Islet of Langerhans (tissue), 1 donor: ENCODE measurements around the gene IGHMBP2.

Experiments used
- FAIRE-seq: peaks from one replicate; lab custom pipeline; 2011; peaks lifted over from hg19 to GRCh38; lab: Jason Lieb, UNC

The IGHMBP2 gene

GRCh38 chr11:68940651-68941323 lies 37.1 kb downstream of the IGHMBP2 start:
- FAIRE-seq, result no peak

- FAIRE-seq, result no peak
These were observed 37.8 kb downstream of the IGHMBP2 start for GRCh38 chr11:68941324-68942094.

- no peak for FAIRE-seq
These were observed 38.5 kb downstream of the IGHMBP2 start for GRCh38 chr11:68942095-68942620.

- no peak for FAIRE-seq
These were observed 39.1 kb downstream of the IGHMBP2 start for GRCh38 chr11:68942751-68943271.

DNA sequence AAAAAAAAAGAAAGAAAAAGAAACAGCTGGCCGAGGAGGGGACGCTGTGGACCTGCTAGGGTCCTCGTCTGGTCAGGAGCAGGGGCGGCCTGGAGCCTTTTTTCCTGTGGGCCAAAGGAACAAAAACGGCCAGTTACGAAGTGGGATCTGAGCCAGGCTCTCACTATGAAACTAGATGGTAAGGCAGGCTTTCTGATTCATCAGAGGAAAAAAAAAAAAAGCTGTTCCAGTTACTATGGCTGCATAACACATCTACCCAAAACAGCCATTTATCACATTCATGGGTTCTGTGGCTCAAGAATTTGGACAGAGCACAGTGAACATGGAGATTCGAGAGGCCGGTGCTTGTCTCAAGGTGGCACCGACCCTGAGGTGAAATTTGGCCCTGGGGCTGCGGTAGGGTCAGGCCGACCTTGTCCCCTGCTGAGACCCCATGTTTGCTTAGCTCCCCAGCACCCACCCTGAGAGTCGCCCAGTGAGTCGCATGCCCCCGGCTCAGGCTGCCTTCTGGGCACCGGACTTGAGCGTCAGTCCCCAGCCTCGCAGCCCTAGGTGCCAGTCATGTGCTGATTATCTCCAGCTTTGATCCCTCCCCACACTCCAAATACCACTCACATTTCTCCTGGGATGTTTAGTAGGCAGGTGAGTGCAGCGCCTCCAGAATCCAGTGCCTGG lies 42.9 kb downstream of the IGHMBP2 start:
- FAIRE-seq, result no peak

- FAIRE-seq, result no peak
These were observed 43.5 kb downstream of the IGHMBP2 start for GRCh38 chr11:68947151-68947550.

DNA sequence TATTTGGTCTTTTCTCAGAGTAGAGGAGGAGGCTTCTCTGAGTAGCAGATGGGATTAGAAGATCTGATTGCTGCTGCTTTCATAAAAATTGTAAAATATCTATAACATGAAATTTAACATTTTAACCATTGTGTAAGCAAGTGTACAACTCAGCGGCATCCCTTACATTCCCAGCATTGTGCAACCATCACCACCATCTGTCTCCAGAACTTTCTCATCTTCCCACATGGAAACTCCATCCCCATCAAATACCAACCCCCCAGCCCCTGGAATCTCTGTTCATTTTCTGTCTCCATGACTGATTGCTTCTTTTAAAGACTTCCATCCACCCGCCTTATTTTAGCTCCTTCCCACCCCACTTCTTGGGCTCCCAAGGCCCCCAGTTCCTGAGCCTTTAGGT lies 44.8 kb downstream of the IGHMBP2 start:
- no peak for FAIRE-seq

- FAIRE-seq, result no peak
These were observed 45.2 kb downstream of the IGHMBP2 start for GRCh38 chr11:68948935-68949334.

DNA sequence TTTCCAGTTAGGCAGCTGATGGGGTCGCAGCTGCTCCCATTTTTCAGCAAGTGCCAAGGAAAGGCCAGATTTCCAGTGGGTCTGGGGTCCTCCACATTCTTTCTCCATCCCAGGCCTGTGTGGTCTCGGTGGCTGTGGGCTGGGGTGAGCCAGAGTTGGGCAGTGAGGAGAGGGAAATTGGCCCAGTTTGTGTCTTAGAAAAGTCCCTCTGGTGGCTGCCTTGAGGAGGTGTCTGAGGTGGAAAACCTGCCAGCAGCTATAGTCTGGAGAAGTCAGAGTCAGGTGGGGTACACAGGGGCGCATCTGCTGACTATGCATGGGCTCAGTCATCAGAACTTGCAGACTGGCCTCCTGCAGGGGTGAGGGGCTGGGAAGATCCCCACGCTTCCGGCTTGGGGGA lies 46.6 kb downstream of the IGHMBP2 start:
- no peak for FAIRE-seq

- no peak for FAIRE-seq
These were observed 47.1 kb downstream of the IGHMBP2 start for GRCh38 chr11:68950762-68951161.

- FAIRE-seq, result no peak
These were observed 51.3 kb downstream of the IGHMBP2 start for GRCh38 chr11:68954836-68955606.

DNA sequence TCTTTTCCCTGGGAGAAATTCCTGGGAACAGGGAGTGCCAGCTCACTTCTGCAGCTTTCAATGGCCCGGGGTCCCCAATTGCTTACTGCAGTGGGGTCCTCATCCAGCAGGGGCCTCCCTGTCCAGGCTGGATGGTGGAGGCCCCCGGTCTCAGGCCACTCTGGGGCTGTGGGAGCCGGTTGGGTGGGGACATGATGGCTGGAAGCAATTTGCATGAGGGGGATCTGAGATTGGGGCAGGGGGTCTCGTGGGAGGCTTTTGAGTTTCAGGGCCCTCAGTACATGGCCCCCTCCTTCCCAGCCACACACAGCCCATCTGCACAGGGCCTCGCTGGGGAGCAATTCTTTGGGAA lies 51.9 kb downstream of the IGHMBP2 start:
- FAIRE-seq, result no peak

DNA sequence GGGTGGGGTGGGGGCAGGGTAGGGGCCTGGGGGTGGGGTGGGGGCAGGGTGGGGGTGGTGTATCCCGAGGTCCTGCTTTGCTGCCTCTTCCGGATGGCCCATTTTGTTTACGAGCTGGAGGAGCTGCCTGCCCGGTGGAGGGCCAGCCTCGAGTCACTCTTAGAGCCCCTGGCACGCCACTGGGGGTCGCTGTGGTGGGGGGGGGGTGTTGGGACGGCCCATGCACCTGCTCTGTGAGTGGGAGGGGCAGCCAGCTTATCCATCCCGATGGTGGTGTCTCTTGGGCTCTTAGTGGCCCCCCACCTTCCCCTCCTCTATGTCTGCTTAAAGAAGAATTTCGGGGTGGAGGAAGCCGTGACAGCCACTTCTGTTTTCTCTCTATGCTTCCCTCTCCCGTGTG lies 52.5 kb downstream of the IGHMBP2 start:
- FAIRE-seq, result no peak

DNA sequence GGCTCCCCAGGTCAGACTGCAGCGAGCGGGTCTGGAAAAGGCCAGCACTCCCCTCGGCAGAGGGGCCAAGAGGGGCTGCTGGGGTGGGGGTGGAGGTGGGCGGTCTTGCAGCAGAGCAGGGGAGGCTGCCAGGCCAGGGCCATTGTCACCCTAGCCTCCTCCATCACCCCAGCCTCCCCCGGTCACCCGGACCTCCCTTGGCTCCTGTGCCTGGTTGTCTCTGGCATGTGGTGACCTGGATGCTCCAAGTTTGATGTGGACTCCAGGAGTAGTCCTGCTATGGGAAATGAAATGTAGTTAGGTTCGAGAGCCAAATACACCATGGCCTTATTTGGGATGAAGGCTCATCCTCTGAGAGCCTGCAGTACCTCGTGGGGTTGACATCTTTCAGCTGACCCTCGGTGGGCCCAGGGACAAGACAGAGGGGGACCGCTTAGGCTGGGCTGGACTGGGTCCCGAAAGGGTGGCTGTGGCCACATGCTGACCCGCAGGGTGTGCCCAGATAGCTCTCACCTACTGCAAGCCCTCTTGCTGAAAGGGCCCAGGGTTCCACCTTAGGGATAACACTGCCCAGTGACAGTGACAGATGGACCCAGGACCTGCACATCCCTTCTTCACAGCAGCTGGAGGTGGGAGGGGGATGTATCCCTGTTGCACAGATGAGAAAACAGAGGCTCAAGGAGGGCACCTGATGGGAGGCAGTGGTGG lies 53.0 kb downstream of the IGHMBP2 start:
- FAIRE-seq, result no peak

DNA sequence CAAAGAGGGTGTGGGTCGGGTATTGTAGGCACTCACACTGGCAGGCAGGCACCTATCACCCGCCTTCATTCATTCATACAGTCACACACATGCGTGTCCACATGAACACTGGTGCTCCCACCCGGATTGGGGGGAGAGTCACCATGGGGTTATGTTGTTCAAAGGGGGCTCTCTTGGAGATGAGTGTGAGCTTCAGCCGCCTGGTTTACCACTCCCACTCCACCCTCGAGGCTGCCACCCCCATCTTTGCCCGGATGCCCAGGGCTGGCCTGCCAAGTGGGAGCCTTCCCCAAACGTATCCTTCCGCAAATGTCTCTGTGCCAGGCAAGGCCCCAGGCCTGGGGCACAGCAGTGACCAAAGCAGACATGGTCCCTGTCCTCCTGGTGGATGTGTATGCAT lies 54.5 kb downstream of the IGHMBP2 start:
- no peak for FAIRE-seq

DNA sequence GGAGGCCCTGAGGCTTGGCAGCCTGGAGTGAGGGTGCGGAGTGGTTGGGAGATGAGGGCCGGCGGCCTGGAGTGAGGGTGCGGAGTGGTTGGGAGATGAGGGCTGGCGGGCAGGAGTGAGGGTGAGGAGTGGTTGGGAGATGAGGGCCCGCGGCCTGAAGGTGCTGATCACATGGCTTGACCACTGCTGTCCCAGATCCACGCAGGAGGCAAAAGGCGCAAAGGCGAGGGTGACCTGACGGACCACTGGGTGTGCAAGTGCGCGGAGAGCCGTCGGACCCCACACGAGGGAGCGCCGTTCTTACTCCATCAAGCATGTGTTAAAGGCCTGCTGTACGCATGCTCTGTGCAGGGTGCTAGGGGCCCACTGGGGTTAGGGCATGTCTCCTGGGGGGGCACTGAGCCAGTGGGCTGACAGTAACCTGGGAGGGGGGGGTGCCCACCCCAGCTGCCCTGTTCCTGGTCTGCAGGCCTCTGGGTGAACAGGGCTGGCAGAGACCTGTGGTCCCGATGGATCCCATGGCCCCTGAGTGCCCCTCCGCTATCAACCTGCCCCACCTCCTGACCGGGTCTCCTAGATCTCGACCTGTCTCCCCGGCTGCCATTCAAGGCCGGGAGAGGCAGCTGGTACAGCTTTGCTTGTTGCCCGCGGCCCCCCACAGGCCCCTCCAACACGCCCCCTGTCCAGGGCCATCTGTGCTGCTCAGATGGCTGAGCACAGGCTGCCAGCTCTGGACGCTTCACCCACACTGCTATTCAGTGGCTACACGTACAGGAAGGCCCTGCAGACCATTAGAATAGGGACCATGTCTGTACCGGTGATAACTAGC lies 56.0 kb downstream of the IGHMBP2 start:
- FAIRE-seq, result no peak

- FAIRE-seq, result no peak
These were observed 56.8 kb downstream of the IGHMBP2 start for GRCh38 chr11:68960294-68961071.

DNA sequence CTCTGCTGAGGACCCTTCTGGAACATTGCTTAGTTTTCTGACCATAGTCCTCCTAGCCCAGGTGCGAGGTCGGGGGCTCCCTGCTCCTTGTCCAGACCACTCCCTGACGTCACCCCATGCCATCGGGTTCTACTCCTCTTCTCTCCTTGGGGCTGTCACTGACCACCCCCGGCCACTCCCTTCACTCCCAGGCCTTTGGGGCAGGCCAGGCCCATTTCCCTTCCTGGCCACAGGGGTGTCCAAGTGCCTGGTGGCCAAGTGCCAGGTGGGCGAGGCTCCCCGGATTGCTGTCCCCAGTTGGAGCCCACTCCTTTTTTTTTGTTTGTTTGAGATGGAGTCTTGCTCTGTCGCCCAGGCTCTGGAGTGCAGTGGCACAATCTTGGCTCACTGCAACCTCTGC lies 57.6 kb downstream of the IGHMBP2 start:
- no peak for FAIRE-seq

DNA sequence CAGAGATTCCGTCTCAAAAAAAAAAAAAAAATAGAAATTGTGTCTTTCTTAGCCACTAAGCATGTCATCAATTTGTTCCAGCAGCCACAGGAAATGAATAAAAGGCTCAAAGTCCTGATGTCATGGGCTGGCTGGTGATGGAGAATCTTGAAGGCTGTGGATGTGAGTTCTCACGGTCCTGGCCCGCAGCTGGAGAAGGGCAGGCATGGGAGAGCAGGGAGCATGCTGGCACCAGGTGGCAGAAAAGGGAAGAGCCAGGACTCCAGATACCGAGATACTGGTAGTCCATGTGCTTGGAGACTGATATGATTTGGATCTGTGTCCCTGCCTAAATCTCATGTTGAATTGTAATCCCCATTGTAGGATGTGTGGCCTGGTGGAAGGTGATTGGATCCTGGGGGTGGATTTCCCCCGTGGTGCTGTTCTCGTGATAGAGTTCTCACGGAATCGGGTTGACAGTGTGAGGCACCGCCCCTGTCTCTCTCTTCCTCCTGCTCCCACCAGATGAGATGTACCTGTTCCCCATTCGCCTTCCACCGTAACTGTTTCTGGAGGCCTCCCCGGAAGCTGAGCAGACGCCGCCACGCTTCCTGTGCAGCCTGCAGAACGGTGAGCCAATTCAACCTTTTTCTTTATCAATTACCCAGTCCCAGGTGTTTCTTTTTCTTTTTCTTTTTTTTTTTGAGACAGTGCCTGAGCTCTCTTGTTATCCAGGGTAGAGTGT lies 59.0 kb downstream of the IGHMBP2 start:
- FAIRE-seq, result no peak
